ENCODE measurements around the gene KRTAP4-1.

KRTAP4-1 gene

GRCh38 chr17:41212524-41213169, 27.9 kb upstream of the KRTAP4-1 start:
- no peak overlapping the region for H2AK5ac ChIP-seq (ENCODE audit: low read depth, low read length)
- H2AFZ ChIP-seq (ENCODE audit: low read length): no peak overlapping the region
- peak overlapping the region; percentile 97 for H3K4ac ChIP-seq (ENCODE audit: low read length)
- peak overlapping the region; percentile 54 for H2BK120ac ChIP-seq (ENCODE audit: low read depth, low read length)
- no peaks in the 10 kb centered on the region for H3K79me1 ChIP-seq (ENCODE audit: low read depth, low read length)
- peak overlapping the region; percentile 17 for H4K8ac ChIP-seq (ENCODE audit: low read depth, low read length)
- peak overlapping the region; percentile 94 for H3K14ac ChIP-seq (ENCODE audit: low read length)
- peaks cover 0 to 2% of the 10 kb centered on the region in 2 donors for H3K4me1 ChIP-seq (ENCODE audit: control insufficient read depth in 2 of 2, insufficient read depth in 1 of 2, low read depth in 1 of 2, low read length in 2 of 2)
- peak overlapping the region in 1 of 2 donors; percentile 60 for H3K4me3 ChIP-seq (ENCODE audit: low read length in 2 of 2)
- peak overlapping the region; percentile 70 for H3K9ac ChIP-seq (ENCODE audit: low read depth, low read length, poor library complexity)
- H3K36me3 ChIP-seq (replicated peaks in 1 of 2; ENCODE audit: control insufficient read depth in 2 of 2, insufficient read depth in 2 of 2, low read length in 2 of 2): no peaks in the 10 kb centered on the region
- peak overlapping the region; percentile 87 for H3K18ac ChIP-seq (ENCODE audit: low read length)
- no peak overlapping the region for H2BK5ac ChIP-seq (ENCODE audit: low read length)
- peak overlapping the region; percentile 99 for H4K91ac ChIP-seq (ENCODE audit: low read depth, low read length, poor library complexity)
- H3K27me3 ChIP-seq (ENCODE audit: control insufficient read depth in 3 of 3, insufficient read depth in 3 of 3, low read depth in 1 of 3, low read length in 3 of 3): no peaks in the 10 kb centered on the region
- H2BK12ac ChIP-seq (ENCODE audit: low read length): peak overlapping the region; percentile 90
- DNase-seq (ENCODE audit: low spot score): no peak
- H3K23ac ChIP-seq (ENCODE audit: low read depth, low read length, poor library complexity): peak overlapping the region; percentile 97
- H2BK15ac ChIP-seq (ENCODE audit: low read length): peak overlapping the region; percentile 67
- H3K4me2 ChIP-seq (ENCODE audit: insufficient read depth, low read length, poor library complexity, severe bottlenecking): no peak overlapping the region
- WGBS, 2 donors (ENCODE audit: extremely low coverage in 2 of 2, insufficient read length in 2 of 2, insufficient replicate concordance in 1 of 2): no CpG with 5 or more reads among the region's 7 CpGs
- H3K27ac ChIP-seq (replicated peaks; ENCODE audit: low read length): no peak overlapping the region
- no peaks in the 10 kb centered on the region for H3K9me3 ChIP-seq (replicated peaks in 1 of 2; ENCODE audit: control insufficient read depth in 2 of 2, insufficient read depth in 1 of 2, low read depth in 1 of 2, low read length in 2 of 2)

GRCh38 chr17:41211845-41212466, 27.2 kb upstream of the KRTAP4-1 start:
- no peak overlapping the region for H3K9ac ChIP-seq (ENCODE audit: low read depth, low read length, poor library complexity)
- no peak overlapping the region for H2AK5ac ChIP-seq (ENCODE audit: low read depth, low read length)
- no peak overlapping the region for H2BK15ac ChIP-seq (ENCODE audit: low read length)
- no CpG with 5 or more reads among the region's 1 CpG for WGBS, 2 donors (ENCODE audit: extremely low coverage in 2 of 2, insufficient read length in 2 of 2, insufficient replicate concordance in 1 of 2)
- H2BK5ac ChIP-seq (ENCODE audit: low read length): no peak overlapping the region
- no peak overlapping the region for H3K23ac ChIP-seq (ENCODE audit: low read depth, low read length, poor library complexity)
- no peak overlapping the region for H3K14ac ChIP-seq (ENCODE audit: low read length)
- H2AFZ ChIP-seq (ENCODE audit: low read length): no peak overlapping the region
- no peaks in the 10 kb centered on the region for H3K79me1 ChIP-seq (ENCODE audit: low read depth, low read length)
- no peak for DNase-seq (ENCODE audit: low spot score)
- H3K4ac ChIP-seq (ENCODE audit: low read length): no peak overlapping the region
- H3K27me3 ChIP-seq (ENCODE audit: control insufficient read depth in 3 of 3, insufficient read depth in 3 of 3, low read depth in 1 of 3, low read length in 3 of 3): no peaks in the 10 kb centered on the region
- H2BK12ac ChIP-seq (ENCODE audit: low read length): no peak overlapping the region
- H3K36me3 ChIP-seq (replicated peaks in 1 of 2; ENCODE audit: control insufficient read depth in 2 of 2, insufficient read depth in 2 of 2, low read length in 2 of 2): no peaks in the 10 kb centered on the region
- no peak overlapping the region for H3K18ac ChIP-seq (ENCODE audit: low read length)
- no peak overlapping the region for H2BK120ac ChIP-seq (ENCODE audit: low read depth, low read length)
- no peak overlapping the region for H4K91ac ChIP-seq (ENCODE audit: low read depth, low read length, poor library complexity)
- H3K27ac ChIP-seq (replicated peaks; ENCODE audit: low read length): no peak overlapping the region
- no peak overlapping the region for H3K4me2 ChIP-seq (ENCODE audit: insufficient read depth, low read length, poor library complexity, severe bottlenecking)
- no peak overlapping the region for H4K8ac ChIP-seq (ENCODE audit: low read depth, low read length)
- no peaks in the 10 kb centered on the region for H3K9me3 ChIP-seq (replicated peaks in 1 of 2; ENCODE audit: control insufficient read depth in 2 of 2, insufficient read depth in 1 of 2, low read depth in 1 of 2, low read length in 2 of 2)
- no peak overlapping the region for H3K4me3 ChIP-seq (ENCODE audit: low read length in 2 of 2)
- H3K4me1 ChIP-seq (ENCODE audit: control insufficient read depth in 2 of 2, insufficient read depth in 1 of 2, low read depth in 1 of 2, low read length in 2 of 2): peaks cover 0 to 2% of the 10 kb centered on the region in 2 donors

- Histone ChIP-seq H3K27ac (replicated peaks; ENCODE audit: low read length) (no peak overlapping the region), H3K4me3 (ENCODE audit: low read length in 2 of 2) (no peak overlapping the region), H3K9ac (ENCODE audit: low read depth, low read length, poor library complexity) (no peak overlapping the region), H2BK12ac (ENCODE audit: low read length) (no peak overlapping the region), H3K23ac (ENCODE audit: low read depth, low read length, poor library complexity) (no peak overlapping the region), H3K18ac (ENCODE audit: low read length) (no peak overlapping the region), H3K36me3 (replicated peaks in 1 of 2; ENCODE audit: control insufficient read depth in 2 of 2, insufficient read depth in 2 of 2, low read length in 2 of 2) (no peaks in the 10 kb centered on the region), H2AK5ac (ENCODE audit: low read depth, low read length) (no peak overlapping the region), H3K9me3 (replicated peaks in 1 of 2; ENCODE audit: control insufficient read depth in 2 of 2, insufficient read depth in 1 of 2, low read depth in 1 of 2, low read length in 2 of 2) (no peaks in the 10 kb centered on the region), H3K4ac (ENCODE audit: low read length) (no peak overlapping the region), H3K79me1 (ENCODE audit: low read depth, low read length) (no peaks in the 10 kb centered on the region), H2BK120ac (ENCODE audit: low read depth, low read length) (no peak overlapping the region), H3K4me1 (ENCODE audit: control insufficient read depth in 2 of 2, insufficient read depth in 1 of 2, low read depth in 1 of 2, low read length in 2 of 2) (no peaks in the 10 kb centered on the region), H4K91ac (ENCODE audit: low read depth, low read length, poor library complexity) (no peak overlapping the region), H3K4me2 (ENCODE audit: insufficient read depth, low read length, poor library complexity, severe bottlenecking) (no peak overlapping the region), H3K14ac (ENCODE audit: low read length) (no peak overlapping the region), H2BK15ac (ENCODE audit: low read length) (no peak overlapping the region), H2AFZ (ENCODE audit: low read length) (no peak overlapping the region), H2BK5ac (ENCODE audit: low read length) (no peak overlapping the region), H3K27me3 (ENCODE audit: control insufficient read depth in 3 of 3, insufficient read depth in 3 of 3, low read depth in 1 of 3, low read length in 3 of 3) (no peaks in the 10 kb centered on the region), H4K8ac (ENCODE audit: low read depth, low read length) (no peak overlapping the region)
- WGBS, 2 donors (ENCODE audit: extremely low coverage in 2 of 2, insufficient read length in 2 of 2, insufficient replicate concordance in 1 of 2): no CpG with 5 or more reads among the region's 5 CpGs
- no peak for DNase-seq (ENCODE audit: low spot score)
These were observed 14.8 kb upstream of the KRTAP4-1 start for GRCh38 chr17:41199421-41200078.

GRCh38 chr17:41196068-41196467, 11.4 kb upstream of the KRTAP4-1 start:
- H3K4ac ChIP-seq (ENCODE audit: low read length): no peak overlapping the region
- no peak overlapping the region for H2BK15ac ChIP-seq (ENCODE audit: low read length)
- no peak overlapping the region for H2AK5ac ChIP-seq (ENCODE audit: low read depth, low read length)
- no peak overlapping the region for H3K23ac ChIP-seq (ENCODE audit: low read depth, low read length, poor library complexity)
- no peak overlapping the region for H3K14ac ChIP-seq (ENCODE audit: low read length)
- no peaks in the 10 kb centered on the region for H3K79me1 ChIP-seq (ENCODE audit: low read depth, low read length)
- no peaks in the 10 kb centered on the region for H3K27me3 ChIP-seq (ENCODE audit: control insufficient read depth in 3 of 3, insufficient read depth in 3 of 3, low read depth in 1 of 3, low read length in 3 of 3)
- no peak overlapping the region for H2AFZ ChIP-seq (ENCODE audit: low read length)
- H3K9ac ChIP-seq (ENCODE audit: low read depth, low read length, poor library complexity): no peak overlapping the region
- H3K9me3 ChIP-seq (replicated peaks in 1 of 2; ENCODE audit: control insufficient read depth in 2 of 2, insufficient read depth in 1 of 2, low read depth in 1 of 2, low read length in 2 of 2): no peaks in the 10 kb centered on the region
- no peak overlapping the region for H2BK12ac ChIP-seq (ENCODE audit: low read length)
- no peak overlapping the region for H2BK120ac ChIP-seq (ENCODE audit: low read depth, low read length)
- no peak overlapping the region for H3K4me3 ChIP-seq (ENCODE audit: low read length in 2 of 2)
- H3K4me1 ChIP-seq (ENCODE audit: control insufficient read depth in 2 of 2, insufficient read depth in 1 of 2, low read depth in 1 of 2, low read length in 2 of 2): no peaks in the 10 kb centered on the region
- H3K36me3 ChIP-seq (replicated peaks in 1 of 2; ENCODE audit: control insufficient read depth in 2 of 2, insufficient read depth in 2 of 2, low read length in 2 of 2): no peaks in the 10 kb centered on the region
- no peak overlapping the region for H2BK5ac ChIP-seq (ENCODE audit: low read length)
- H3K18ac ChIP-seq (ENCODE audit: low read length): no peak overlapping the region
- no peak for DNase-seq (ENCODE audit: low spot score)
- H3K4me2 ChIP-seq (ENCODE audit: insufficient read depth, low read length, poor library complexity, severe bottlenecking): no peak overlapping the region
- H4K8ac ChIP-seq (ENCODE audit: low read depth, low read length): no peak overlapping the region
- H3K27ac ChIP-seq (replicated peaks; ENCODE audit: low read length): no peak overlapping the region
- H4K91ac ChIP-seq (ENCODE audit: low read depth, low read length, poor library complexity): no peak overlapping the region
- WGBS, 2 donors (ENCODE audit: extremely low coverage in 2 of 2, insufficient read length in 2 of 2, insufficient replicate concordance in 1 of 2): no CpG with 5 or more reads among the region's 1 CpG
